LoVo (cell line): ENCODE data around the gene TMEM170A.
"Not testable (repeated sequence)": the region's sequence is repeated elsewhere in the genome, so short reads cannot be mapped to it uniquely, and the experiment has no call there.

Experiments
- DNase-seq: peaks from one replicate; pipeline ENCODE4 v3.0.0-alpha.2; 2016; ENCODE audit warnings: low spot score

TMEM170A gene

DNA sequence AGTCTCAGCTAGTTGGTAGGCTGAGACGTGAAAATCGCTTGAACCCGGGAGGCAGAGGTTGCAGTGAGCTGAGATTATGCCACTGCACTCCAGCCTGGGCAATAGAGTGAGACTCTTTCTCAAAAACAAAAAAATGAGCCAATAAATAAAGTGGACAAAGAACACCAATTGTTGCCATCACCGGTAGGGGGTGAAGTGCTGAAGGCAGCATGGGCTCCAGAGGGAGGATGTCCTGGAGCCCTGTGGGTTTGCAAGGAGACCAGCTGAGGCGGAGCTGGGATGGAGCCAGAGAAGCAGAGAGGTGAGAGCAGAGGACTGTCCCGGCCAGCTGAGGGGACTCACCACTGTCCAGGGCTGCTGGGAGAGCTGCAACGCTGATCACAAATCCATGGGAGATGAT, 17.0 kb upstream of the TMEM170A start:
- DNase-seq: no peak

DNA sequence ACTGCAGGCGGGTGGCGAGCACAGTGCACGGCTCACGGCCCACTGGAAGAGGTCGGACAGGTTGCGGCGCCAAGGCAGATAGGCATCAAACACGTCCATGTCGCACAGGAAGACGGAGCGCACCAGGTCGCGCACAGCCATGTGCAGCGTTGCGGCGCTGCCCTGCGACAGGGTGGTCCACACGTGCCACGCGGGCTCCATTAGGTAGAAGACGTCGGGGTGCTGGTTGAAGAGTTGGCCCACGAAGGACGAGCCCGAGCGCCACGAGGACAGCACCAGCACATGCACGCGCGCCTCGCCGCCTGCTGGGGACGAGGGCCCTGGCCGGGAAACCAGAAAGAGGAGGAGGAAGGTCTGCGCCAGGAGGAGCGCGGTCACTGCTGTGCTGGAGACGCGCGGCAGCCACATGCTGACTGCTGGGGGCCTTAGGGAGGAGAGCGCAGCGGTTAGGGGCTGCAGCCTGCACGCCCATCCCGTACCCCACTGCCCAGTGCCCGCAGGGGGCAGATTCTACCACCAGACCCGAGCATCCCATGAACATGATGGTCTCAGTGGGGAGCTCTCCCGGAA, 15.0 kb upstream of the TMEM170A start:
- DNase-seq: no peak

DNA sequence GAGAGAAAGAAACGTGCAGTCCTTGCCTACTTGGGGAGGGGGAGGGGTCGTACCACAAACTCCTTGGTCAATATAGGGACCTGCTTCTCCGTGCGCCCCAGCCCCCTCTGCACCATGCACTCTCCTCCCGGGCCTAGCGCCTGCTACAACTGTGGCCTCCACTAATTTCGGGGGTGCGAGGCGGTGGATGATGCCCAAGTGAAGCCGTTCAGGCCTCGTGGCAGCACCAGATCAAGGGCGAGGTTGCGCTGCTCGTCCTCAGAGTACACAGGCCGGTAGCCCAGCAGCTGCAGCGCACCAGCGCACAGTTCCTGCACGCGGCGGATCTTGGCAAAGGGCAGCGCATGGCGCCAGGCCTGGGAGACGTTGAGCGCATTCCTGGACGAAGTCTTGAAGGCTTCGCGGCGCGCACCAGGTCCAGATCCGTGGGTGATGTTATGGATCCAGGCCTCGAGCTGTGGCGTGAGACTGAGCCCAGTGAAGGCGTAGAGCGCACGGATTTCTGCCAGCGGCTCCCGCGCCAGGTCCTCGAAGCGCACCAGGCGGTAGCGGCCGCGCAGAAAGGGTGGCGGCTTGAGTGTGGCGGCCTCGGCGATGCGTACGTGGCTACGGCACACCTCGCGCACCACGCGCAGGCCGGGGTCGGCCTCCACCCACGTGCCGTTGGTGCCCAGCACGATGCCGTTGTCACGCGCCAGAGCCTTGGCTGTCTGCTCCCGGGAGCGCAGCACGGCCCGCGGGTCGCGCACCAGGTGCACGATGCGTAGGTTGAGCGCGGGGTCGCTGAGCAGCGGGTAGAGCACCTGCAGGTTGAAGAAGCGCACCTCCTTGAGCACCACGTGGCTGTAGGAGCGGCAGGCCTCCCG, 14.2 kb upstream of the TMEM170A start:
- no peak for DNase-seq

DNA sequence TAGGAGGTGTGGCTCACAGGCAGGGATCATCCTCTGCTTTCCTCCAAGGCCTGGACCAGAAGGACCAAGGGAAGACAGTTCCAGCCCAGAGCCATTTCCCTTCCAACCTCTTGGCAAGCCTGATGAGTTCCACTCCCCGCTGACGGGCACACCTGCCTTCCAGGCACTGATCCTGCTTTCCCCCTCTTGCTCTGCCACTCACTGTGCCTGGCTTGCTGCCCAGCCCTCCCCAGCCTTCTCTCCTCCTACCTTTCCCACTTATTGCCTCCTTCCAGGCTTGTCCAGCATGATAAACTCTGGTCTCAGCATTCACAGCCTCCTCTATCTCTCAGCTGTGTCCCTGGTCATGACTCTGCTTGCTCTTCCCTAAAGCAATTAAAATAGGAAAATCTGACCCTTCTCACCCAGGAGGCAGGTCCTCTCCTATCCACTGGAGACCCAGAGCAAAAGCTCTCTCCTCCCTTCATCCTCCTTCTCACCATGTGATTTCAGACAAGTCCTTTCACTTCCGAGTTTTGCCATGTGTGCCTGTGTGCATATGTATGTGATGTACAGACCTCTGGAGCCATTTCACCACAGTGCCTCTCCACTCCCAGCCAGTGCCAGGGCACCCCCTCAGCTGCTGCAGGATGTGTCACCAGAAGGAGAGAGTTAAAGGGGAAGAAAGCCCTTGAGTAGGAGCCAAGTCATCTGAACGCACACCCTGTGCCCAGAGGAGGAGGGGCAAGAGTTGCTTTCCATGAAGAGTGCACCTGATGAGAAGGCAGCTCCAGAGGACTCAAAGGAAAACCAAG, 13.4 kb upstream of the TMEM170A start:
- DNase-seq: no peak

DNA sequence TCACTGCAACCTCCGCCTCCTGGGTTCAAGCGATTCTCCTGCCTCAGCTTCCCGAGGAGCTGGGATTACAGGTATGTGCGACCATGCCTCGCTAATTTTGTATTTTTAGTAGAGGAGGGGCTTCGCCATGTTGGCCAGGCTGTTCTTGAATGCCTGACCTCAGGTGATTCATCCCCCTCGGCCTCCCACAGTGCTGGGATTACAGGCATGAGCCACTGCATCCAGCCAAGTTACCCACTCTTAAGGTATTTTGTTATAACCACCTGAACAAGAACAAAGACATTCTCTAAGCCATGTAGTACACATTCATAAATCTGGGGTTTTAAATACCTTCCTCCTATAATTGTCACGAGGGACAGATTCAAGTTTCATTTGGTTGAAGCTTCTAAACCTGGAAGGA, 12.3 kb upstream of the TMEM170A start:
- DNase-seq: no peak

DNA sequence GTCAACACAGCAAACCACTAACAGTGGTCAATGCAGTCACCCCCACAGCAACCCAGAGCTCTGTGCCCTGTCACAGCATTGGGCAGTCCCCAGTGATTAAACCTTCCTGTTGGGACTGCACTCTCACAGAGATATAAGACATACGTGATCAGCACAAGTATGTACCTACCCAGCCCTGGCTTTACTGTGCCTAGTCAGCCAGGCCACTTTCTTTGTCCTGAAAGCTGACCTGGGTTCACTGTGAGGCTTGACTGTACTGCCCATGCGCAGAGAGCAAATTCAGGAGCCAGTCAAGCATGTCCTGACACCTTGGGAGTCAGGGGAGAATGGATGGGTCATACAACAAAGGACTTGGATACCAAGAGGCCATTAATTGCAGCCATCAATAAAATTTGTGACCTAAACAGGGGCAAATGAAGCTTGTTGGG, 10.9 kb upstream of the TMEM170A start:
- DNase-seq: no peak

DNA sequence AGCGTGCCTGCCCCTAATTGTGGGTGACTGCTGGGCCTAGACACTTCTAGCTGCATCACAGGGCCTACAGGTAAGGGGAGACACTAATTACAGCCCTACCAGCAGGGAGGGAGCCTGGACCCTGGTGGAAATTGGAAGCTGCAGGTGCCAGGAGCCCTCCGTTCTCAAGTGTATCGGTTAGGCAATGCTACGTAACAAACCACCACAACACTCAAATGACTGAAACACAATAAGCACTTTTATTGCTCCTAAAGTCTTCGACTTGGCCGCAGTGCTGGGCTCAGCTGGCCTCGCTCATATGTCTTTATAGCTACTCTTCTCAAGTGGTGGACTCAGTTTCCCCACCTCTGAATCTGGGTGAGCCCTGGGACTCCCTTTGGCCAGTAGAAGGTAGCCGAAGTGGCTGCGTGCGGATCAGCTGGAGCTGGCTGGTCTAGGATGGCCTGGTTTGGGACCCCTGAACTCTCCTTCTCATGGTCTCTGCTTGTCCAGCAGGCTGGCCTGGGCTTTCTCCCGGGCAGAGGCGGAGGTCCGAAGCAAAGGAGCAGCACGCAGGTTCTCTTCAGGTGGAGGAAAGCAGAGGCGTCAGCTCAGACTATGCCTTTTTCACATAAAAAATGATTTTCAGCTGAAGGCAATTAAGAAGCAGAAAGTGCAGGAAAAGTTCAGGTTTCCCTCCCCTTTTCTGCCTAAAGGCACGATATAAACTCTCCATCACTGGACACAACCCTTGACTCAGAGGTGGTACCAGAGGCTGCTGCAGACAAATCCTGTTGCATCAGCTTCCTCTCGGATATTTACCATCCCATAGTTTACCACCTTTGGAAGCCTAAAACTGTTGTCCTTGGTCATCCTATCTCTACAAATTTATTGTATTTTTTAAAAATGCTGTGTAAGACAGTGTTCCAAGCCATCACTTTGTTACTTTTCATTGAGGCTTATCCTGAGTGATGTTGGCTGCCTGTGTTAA, 8.7 kb upstream of the TMEM170A start:
- DNase-seq: no peak

DNA sequence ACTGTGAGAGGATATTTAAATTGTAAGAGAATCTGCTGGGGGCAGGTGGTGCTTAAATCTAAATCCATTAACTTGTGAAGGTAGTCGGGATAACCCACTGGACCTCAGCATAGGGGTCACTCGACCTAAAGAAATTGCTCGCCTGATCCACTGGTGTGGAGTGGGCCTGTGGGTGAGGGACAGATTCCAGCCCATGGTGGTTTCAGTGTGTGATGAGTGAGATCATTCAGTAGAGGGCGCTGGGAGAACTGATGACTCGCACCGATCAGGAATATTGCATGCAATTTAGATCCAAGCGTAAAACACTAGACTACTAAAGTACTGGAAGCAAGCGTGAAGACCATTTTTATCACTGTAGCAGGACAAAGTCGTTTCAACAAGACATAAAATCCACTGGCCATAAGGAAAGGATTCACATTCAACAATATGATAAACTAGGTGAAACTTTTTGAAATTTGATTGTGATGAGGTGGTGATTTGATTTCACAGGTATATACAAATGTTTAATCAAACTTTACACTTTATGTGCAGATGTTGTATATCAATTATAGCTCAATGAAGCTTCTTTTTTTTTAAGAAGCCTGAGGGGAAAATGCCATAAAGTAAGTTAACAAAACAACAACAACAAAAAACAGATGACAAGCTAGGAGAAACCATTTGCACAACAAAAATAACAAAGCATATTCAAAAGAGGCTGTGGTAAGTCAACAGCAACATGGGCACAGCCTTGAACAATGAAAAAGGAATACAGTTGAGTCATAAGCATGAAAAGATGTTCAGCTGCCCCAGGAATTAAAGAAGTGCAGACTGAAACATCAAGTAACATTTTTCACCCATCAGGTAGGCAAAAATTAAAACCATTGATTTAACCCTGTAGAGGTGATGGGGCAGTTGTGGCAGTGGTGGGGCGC, 7.5 kb upstream of the TMEM170A start:
- peak; percentile 62 for DNase-seq

DNA sequence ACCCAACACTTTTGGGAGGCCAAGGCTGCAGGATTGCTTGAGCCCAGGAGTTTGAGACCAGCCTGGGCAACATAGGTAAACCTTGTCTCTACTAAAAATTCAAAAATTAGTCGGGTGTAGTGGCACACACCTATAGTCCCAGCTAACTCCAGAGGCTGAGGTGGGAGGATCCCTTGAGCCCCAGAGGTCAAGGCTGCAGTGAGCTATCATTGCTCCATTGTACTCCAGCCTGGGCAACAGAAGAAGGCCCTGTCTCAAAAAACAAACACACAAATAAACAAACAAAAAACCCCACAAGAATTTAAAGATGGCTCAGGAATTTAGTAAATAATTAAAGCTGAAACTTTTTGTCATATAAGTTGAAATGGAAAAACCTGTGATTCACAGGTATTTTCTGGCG, 2.3 kb upstream of the TMEM170A start:
- DNase-seq: no peak

DNA sequence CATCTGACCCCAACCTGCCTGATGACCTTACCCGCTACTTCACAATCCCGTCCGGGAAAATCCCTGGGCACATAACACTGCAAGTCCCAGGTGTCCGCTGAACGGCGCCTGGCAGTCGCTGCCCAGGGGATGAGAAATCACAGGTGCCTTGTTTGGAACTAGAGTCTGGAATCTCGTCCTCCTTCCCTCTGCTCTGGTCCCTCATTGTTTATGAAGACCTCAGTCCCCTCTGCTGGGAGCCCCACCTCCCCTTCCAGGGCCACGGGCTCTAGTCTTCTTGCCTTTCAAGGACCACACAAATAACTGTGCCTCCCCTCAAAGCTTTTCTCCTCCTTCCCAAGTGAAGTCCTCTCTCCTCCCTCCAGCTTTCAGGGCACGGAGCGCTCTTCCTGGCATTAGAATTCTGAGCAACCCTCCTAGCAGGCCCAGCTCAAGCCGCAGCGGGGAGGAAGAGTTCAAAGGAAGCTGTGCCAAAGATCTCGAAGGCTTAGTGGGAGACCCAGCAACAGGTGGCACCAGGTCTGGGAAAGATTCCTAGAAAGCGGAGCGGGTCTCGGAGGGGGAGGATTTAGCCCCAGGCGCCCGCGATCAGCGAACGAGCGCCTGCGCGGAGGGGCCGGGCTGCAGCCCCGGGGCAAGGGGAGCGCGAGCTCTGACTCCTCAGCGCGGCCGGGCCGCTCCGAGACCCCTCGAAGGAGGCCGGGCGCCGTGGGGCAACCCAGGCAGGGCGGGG, 934 bp downstream of the TMEM170A start:
- DNase-seq: not testable (repeated sequence)

DNA sequence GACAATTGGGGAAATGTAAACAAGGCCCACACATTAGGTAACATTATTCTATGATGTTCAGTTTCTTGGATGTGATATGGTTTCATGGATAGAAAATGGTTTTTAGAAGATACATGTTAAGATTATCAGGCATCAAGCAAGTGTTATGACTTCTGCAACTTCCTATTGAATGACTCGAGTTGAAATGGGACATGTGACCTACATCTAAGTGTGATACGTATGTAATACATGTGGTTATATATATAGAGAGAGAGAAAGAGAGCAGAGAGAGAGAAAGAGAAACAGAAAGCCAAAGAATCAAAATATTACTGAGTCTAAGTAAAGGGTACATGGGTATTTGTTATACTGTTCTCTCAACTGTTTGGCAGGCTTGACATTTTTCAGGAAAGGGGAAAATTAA, 1.7 kb downstream of the TMEM170A start:
- no peak for DNase-seq

DNA sequence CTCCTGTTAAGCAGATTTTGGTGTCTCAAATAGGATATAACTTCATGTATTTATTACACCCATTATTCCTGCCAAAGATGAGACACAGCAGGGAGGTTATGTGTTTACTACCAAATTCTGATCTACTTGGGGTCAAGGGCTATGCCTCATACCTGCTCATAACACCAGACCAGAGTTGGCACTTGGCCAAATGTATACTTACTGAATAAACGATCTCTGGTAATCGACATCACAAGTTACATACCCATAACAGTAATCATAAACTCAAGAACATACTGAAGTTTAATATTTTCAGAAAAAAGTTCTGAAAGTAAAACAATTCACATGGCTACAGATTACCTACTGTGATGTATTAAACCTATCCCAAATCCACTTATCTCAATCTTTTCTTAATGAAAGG, 2.9 kb downstream of the TMEM170A start:
- peak; percentile 27 for DNase-seq

DNA sequence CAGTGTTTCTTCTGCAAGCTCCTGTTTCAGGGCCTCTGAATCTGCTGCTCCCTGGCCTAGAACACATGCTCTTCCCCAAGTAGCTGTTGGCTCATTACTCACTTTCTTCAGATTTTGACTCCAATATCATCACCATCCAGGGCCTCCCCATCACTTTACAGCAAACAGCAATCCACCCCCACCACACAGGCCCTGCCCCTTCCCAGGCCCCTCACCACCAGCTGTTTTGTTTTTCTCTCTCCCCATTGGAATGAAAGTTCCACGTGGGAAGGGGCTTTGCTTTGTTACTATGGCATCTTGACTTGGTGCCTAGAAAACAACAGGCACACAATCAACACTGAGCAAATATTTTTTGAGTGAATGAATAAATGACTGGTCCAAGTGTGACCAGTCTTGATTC, 4.0 kb downstream of the TMEM170A start:
- no peak for DNase-seq

DNA sequence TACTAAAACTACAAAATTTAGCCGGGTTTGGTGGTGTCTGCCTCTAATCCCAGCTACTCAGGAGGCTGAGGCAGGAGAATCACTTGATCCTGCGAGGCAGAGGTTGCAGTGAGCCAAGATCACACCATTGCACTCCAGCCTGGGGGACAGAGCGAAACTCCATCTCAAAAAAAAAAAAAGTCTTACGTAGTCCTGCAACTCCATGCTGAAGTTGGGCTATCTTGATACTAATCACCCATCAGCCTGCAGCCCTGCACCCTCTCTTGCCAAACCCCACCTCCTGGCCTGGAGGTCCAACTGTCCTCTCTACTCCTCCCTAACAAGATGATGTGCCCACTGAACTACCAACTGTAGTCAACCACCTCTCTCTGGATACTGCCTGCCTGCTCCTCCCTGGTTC, 4.8 kb downstream of the TMEM170A start:
- DNase-seq: no peak

DNA sequence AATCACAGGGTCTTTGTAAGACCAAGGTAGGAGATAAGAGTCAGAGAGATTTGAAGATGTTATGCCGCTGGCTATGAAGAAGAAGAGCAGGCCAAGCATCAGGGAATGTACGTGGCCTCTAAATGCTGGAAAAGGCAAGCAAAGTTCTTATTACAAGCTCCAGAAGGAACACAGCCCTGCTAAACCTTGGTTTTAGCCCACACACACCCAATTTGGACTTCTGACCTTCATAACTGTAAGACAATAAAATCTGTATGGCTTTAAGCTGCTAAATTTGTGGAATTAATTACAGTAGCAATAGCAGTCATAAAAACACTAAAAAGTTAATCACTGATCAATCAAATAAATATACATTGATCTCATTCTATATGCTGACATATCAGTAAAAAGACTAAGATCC, 6.0 kb downstream of the TMEM170A start:
- DNase-seq: no peak

DNA sequence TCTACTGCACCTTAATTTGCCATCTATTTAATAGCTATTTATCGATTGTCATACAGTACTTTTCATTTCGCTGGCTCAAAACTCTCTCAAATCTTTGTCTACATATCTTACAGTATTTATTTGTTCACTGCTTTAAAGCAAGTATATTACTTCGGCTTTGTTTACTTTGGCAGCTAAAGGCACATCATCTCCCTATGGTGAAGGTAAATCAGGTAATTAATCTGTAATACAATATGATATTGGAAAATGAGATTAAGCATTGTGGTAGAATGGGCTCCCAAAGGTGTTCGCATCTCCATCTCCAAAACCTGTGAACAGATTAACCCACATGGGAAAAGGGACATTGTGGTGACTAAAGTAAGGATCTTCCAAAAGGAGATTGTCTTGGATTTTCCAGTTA, 6.5 kb downstream of the TMEM170A start:
- DNase-seq: no peak

DNA sequence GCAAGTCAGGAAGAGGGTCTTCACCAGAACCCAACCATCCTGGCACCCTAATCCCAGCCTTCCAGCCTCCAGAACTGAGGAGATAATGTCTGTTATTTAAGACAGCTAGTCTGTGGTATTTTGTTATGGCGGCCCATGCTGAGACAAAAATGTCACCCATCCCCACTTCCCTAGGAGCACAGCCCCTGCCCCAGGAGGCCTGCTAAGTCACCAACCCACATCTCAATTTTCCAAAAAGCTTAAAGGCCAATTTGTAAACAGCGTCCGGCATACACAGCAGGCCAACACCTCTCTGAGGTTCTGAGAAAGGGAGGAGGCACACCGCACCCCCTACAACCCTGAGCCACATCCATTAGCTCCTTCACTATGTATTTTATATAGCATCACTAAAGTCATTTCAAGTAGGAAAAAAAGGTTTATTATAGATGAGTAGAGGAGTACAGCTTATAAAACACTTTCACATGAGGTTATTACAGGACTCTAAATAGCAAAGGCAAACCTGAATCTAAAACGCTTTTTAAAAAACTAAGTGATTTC, 6.9 kb downstream of the TMEM170A start:
- no peak for DNase-seq

DNA sequence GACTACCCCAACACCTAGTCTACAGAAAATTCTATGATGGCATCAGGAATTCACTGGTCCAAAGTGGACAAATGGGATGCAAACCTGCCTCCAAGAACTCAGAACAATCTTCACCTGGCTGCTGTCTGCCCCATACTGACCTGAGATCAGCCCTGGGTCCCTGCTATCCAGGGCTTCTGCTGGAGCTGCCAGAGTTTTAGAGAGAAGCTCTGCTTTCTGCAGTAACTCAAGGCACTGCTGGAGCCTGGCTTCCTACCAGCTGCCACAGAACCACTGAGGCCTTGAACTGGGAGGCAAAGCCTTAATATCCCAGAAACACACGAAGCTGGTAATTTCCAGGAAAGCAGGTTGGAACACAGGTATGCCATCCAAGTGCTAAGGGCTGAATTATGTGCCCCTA, 7.5 kb downstream of the TMEM170A start:
- no peak for DNase-seq

DNA sequence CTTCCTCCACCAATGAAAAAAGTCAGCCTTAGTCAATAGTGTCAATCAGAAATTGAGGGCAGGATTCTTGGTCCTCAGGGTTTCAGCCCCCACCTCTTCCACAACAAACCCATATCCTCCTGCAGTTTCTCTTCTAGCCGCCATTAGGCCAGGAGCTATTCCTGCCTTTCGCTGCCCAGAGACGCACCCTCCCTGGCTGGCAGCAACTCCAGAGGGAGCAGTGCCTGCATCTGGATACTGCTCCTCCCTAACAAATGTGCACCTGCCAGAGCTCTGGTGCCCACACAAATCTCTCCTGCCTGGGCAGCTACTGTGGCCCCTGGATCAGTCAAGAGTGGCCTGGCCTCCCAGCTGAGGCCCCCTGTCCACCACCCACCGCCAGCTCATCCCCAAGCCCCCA, 8.0 kb downstream of the TMEM170A start:
- DNase-seq: not testable (repeated sequence)

DNA sequence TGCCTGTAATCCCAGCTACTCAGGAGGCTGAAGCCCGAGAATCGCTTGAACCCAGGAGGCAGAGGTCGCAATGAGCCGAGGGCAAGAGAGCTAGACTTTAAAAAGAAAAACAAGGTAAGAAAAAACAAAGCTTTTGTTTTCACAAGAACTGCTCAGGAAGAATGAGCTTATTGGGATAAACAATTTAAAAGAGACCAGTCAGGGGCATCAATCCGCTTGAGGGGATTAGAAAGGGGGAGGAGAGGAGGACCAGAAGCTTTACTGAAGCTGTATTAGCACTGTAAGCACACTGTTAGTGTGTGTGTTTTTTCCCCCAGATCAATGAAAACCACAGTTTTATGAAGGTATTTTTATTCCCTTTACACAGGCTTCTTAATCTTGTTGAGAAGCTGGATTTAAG, 8.8 kb downstream of the TMEM170A start:
- DNase-seq: no peak
